Ectodermal cell (in vitro differentiated cells): ENCODE measurements around the gene PAIP2B.

Experiments used
- H3K27ac ChIP-seq: 2 replicates; pipeline ENCODE4 v1.7.0; 2013; ENCODE audit warnings: mild to moderate bottlenecking, low read depth, low read length; ENCODE audit not compliant: insufficient read depth, poor library complexity, severe bottlenecking
- H3K27me3 ChIP-seq: 2 replicates; pipeline ENCODE4 v1.7.0; 2013; ENCODE audit warnings: mild to moderate bottlenecking, low read length; ENCODE audit not compliant: insufficient read depth, control insufficient read depth, poor library complexity, severe bottlenecking
- H3K36me3 ChIP-seq: one replicate; pipeline ENCODE4 v1.7.0; 2013; ENCODE audit warnings: low read length; ENCODE audit not compliant: control insufficient read depth, insufficient read depth
- H3K4me1 ChIP-seq: one replicate; pipeline ENCODE4 v1.7.0; 2013; ENCODE audit warnings: low read length; ENCODE audit not compliant: control insufficient read depth, insufficient read depth
- H3K4me3 ChIP-seq: 2 replicates; pipeline ENCODE4 v1.7.0; 2013; ENCODE audit warnings: low read depth, low read length, control low read depth; ENCODE audit not compliant: insufficient read depth
- H3K9me3 ChIP-seq: 2 replicates; pipeline ENCODE4 v1.7.0; 2013; ENCODE audit warnings: mild to moderate bottlenecking, low read length, moderate library complexity; ENCODE audit not compliant: control insufficient read depth
- WGBS, 2 experiments: methylation state at CpG; one replicate each; pipeline ENCODE4 v1.1.7; 2013; ENCODE audit warnings: missing lambda C conversion rate in 2 of 2; 5-methylcytosine and 5-hydroxymethylcytosine counted together

PAIP2B gene

DNA sequence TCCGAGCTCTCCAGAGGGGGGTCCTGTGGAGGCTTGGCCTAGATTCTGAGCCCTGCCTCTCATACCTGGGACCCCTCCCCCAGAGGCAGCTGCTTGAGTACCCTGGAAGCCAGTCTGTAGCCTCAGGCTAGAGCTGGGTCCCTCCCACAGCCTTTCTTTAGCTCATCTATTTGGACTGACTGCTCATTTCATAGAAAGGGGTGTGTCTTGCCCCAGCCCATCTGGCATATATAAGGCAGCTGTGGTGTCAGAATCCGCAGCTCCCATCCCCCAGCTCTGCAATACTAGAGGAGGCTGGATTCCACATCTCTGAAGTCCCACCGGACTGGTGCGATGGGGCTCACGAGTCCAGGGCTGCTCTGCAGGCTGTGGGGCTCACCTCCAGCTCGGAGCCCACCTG is 70.3 kb downstream of the PAIP2B start:
- Histone ChIP-seq H3K27me3 (no peaks in the 10 kb centered on the region), H3K27ac (no peak overlapping the region), H3K36me3 (no peaks in the 10 kb centered on the region), H3K9me3 (no peaks in the 10 kb centered on the region), H3K4me3 (no peak overlapping the region), H3K4me1 (peaks cover 9% of the 10 kb centered on the region)
- 76 to 82% methylated on average over 6 of the region's 6 CpGs for WGBS, 2 experiments

DNA sequence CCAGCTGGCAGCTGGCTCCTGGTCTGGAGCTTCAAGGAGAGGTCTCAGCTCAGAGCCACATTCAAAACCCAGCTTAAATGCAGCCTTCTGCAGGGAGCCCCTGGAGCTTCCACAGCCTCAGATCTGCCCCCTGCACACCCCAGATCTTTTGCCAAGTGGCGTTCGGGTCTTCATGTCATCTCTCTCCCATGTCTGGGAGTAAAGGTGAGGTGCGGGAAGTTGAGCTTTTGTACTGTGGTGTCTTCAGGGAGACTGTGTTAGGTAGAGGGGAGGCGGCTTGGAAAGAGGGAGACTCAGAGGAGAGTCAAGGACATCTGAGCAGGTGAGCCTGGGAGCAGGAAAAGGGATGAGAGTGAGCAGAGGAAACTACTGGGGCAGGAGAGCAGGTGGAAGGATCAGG is 71.1 kb downstream of the PAIP2B start:
- H3K4me1 ChIP-seq = peaks cover 9% of the 10 kb centered on the region
- no peak overlapping the region for H3K4me3 ChIP-seq
- no peaks in the 10 kb centered on the region for H3K36me3 ChIP-seq
- H3K27ac ChIP-seq = no peak overlapping the region
- H3K27me3 ChIP-seq = no peaks in the 10 kb centered on the region
- 92% methylated on average over 4 of the region's 4 CpGs for WGBS, 2 experiments
- H3K9me3 ChIP-seq = no peaks in the 10 kb centered on the region

DNA sequence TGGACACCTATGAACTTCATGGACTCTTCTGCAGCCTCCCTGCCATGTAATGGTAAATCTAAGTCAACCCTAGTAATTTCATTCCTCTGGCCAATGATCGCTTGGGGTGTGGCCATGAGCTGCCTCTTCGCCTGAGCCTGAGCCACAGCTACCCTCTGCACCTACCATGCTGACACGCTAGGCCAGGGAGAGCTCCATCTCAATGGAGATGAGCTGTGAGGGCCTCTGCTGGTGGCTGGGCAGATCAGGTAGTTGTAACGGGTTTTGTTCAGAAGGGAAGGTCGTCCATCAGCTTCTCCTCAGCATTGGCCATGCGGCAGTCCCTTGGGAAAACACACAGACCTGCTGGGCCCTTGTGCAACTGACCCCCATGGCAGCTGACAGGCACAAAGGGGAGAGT is 72.1 kb downstream of the PAIP2B start:
- H3K4me1 ChIP-seq = peaks cover 9% of the 10 kb centered on the region
- WGBS, 2 experiments = 64 to 66% methylated on average over 6 of the region's 6 CpGs
- H3K27me3 ChIP-seq = no peaks in the 10 kb centered on the region
- H3K4me3 ChIP-seq = no peak overlapping the region
- no peak overlapping the region for H3K27ac ChIP-seq
- H3K9me3 ChIP-seq = no peaks in the 10 kb centered on the region
- peaks cover 5% of the 10 kb centered on the region for H3K36me3 ChIP-seq

DNA sequence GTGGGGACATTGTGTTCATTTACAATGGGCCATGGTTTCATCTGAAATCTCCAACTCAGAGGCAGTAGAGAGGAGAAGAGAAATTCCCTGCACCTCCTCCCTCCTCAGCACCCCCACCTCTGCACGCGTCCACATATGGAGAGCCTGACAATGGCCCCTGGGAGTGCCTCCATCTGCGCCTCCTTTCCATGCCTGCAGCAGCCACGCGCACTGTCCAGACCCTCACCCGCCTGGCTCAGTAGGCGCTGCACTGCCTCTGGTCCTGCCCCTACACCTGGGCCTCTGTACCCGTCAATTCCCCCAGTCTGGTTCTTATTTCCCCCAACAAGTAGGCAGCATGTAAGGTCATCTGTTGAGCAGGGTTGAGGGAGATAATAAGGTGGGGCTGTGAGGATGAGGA is 72.6 kb downstream of the PAIP2B start:
- Histone ChIP-seq H3K4me3 (no peak overlapping the region), H3K9me3 (no peaks in the 10 kb centered on the region), H3K4me1 (peaks cover 9% of the 10 kb centered on the region), H3K36me3 (peaks cover 10% of the 10 kb centered on the region), H3K27me3 (no peaks in the 10 kb centered on the region), H3K27ac (no peak overlapping the region)
- WGBS, 2 experiments = 75 to 79% methylated on average over 7 to 8 of the region's 8 CpGs

DNA sequence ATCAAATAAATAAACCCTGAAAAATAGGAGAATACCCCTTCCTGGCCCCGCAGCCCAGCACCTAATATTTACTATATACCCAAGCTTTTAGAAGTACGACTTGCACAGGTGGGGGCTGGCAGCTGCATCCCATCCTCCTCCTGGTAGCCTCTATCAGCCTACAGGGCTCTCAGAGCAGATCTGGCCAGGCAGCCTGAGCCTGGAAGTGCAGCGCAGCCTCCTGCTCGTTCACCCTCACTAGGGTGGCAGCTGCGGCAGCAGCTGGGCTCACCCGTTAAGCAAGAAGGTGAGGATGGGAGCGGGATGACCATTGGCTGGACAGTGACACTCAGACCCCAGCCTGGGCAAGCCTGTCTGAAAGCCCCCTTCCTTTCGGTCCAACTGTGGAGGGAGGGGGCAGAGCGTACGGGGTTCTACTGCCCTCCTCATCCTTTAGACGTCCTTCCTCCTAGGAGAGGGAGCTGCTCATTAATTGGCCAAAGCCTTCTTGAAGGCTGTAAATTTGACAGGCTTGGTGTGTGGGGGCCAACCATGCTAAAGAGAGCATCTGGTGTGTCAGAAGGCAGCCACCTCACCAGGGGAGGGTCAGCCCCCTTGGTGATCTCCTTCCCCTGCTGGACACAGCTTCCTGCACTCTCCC is 73.2 kb downstream of the PAIP2B start:
- Histone ChIP-seq H3K4me3 (no peak overlapping the region), H3K27ac (no peak overlapping the region), H3K9me3 (no peaks in the 10 kb centered on the region), H3K4me1 (peaks cover 9% of the 10 kb centered on the region), H3K27me3 (no peaks in the 10 kb centered on the region), H3K36me3 (peaks cover 11% of the 10 kb centered on the region)
- 89% methylated on average over 11 of the region's 11 CpGs for WGBS, 2 experiments

DNA sequence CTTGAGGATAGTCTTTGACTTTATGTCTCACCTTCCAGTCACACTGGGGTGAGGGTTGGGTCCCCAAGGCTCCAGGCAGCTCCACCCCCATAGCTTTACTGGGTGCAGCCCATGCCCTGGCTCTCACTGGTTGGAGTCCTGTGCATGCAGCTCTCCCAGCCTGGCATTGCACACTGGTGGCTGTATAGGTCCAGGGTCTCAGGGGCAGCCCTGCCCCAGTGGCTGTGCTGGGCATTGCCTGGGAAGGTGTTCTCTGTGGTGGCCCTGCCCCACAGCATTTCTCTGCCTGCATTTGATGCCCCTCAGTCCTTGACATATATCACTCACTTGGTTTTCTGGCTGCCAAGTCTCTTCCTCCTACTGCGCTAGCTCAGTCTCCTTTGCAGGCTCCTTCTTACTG is 75.3 kb downstream of the PAIP2B start:
- Histone ChIP-seq H3K9me3 (no peaks in the 10 kb centered on the region), H3K4me1 (peaks cover 3% of the 10 kb centered on the region), H3K27me3 (no peaks in the 10 kb centered on the region), H3K36me3 (peaks cover 24% of the 10 kb centered on the region), H3K4me3 (no peak overlapping the region), H3K27ac (no peak overlapping the region)
- 90% methylated on average over 1 of the region's 1 CpG for WGBS, 2 experiments

DNA sequence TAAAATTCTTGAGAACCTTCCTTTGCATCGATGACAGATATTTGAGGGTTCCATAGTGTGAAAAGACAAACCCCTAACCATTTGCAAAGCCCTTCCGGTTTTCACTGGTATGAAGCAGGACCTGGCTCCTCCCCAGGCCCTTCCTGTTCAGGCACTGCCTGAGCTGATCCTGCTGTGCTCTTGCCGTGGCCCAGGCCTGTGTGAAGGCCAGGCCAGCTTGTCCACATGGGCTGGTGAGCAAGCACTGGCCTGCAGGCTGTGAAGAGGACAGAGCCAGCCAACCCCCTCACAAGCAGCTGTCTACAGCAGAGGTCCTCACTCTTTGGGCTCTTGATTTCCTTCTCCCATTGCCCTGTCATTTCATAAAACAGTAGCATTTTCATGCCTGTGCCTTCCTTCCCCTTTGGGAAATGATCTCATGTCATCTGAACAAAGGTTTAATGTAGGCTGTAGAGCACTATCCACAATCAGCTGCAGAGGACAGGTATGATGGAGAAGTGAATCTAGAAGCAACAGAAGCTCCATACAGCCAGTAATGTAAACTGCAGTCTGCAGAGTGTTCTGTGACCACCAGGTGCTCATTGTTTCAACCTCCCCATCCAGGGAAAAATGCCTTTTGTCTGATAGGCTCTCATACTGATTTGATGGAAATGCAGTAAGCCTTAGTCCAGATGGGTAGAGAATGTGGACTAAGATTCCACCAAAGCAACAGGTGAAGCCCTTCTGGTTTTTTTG is 76.7 kb downstream of the PAIP2B start:
- no peaks in the 10 kb centered on the region for H3K27me3 ChIP-seq
- no peaks in the 10 kb centered on the region for H3K9me3 ChIP-seq
- WGBS, 2 experiments = 89 to 90% methylated on average over 3 of the region's 3 CpGs
- H3K36me3 ChIP-seq = peaks cover 35% of the 10 kb centered on the region
- no peak overlapping the region for H3K4me3 ChIP-seq
- no peaks in the 10 kb centered on the region for H3K4me1 ChIP-seq
- no peak overlapping the region for H3K27ac ChIP-seq

DNA sequence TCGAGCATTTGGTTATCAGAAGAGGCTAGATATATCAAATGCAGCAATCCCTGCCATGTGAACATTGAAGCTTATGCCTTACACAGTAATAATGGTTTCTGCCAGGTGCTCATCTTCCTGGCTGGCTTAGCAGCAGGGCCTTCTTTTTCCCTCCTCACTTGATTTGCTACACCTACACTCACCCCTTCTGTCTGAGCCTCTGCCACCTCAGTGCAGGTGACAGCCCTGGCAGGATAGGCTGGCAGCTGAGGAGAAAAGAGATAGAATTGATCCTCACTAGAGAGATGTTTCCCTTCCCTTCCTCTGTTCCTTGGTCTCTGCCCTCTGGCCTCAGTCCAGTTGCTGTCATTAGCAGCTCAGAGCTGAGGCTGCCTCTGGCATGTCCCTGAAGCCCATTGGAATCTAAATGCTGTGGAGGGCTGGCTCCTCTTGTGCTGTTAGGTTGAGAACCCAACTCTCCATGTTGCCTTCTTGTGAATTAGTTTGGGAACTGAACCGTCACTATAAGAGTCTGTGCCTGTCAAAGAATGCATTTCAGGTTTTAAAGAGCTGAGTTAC is 78.3 kb downstream of the PAIP2B start:
- Histone ChIP-seq H3K27ac (no peak overlapping the region), H3K9me3 (no peaks in the 10 kb centered on the region), H3K36me3 (peaks cover 51% of the 10 kb centered on the region), H3K4me3 (no peak overlapping the region), H3K27me3 (no peaks in the 10 kb centered on the region), H3K4me1 (no peaks in the 10 kb centered on the region)
- 88 to 95% methylated on average over 2 of the region's 2 CpGs for WGBS, 2 experiments

- Histone ChIP-seq H3K27ac (no peak overlapping the region), H3K27me3 (no peaks in the 10 kb centered on the region), H3K4me1 (no peaks in the 10 kb centered on the region), H3K36me3 (peaks cover 76% of the 10 kb centered on the region), H3K9me3 (no peaks in the 10 kb centered on the region), H3K4me3 (no peak overlapping the region)
- WGBS, 2 experiments = 95 to 99% methylated on average over 3 of the region's 3 CpGs
These were observed 83.1 kb downstream of the PAIP2B start for GRCh38 chr2:71143782-71144181.

- WGBS, 2 experiments = 89 to 96% methylated on average over 3 of the region's 3 CpGs
- H3K36me3 ChIP-seq = peaks cover 40% of the 10 kb centered on the region
These were observed 90.7 kb downstream of the PAIP2B start for GRCh38 chr2:71136174-71136573.

More at GRCh38 chr2:71136174-71136573, 90.7 kb downstream of the PAIP2B start:
- no peak overlapping the region for H3K27ac ChIP-seq
- no peaks in the 10 kb centered on the region for H3K4me1 ChIP-seq
- no peaks in the 10 kb centered on the region for H3K9me3 ChIP-seq
- H3K4me3 ChIP-seq = no peak overlapping the region
- H3K27me3 ChIP-seq = no peaks in the 10 kb centered on the region
